Endothelial cell of umbilical vein (primary cell): ENCODE results near the gene CCL14.

Experiments
- CTCF ChIP-seq, 2 donors: IDR thresholded peaks; 1 replicate in 1 of 2; 2 replicates in 1 of 2; pipeline ENCODE4 v1.5.1; 2011; ENCODE audit warnings: low read length in 2 of 2, mild to moderate bottlenecking in 2 of 2, moderate library complexity in 2 of 2, control low read depth in 1 of 2, inconsistent platforms in 1 of 2, low read depth in 1 of 2; ENCODE audit not compliant: insufficient read depth in 1 of 2; ENCODE audit errors: extremely low read depth in 1 of 2
- EZH2 ChIP-seq: IDR thresholded peaks from 2 replicates; pipeline ENCODE4 v1.6.1; 2012; ENCODE audit warnings: borderline replicate concordance, low read depth, mild to moderate bottlenecking, moderate library complexity, low read length, inconsistent platforms; ENCODE audit not compliant: severe bottlenecking
- JUN ChIP-seq: IDR thresholded peaks from 2 replicates; pipeline ENCODE4 v1.6.1; 2011; ENCODE audit warnings: borderline replicate concordance, low read depth; ENCODE audit not compliant: insufficient read length, insufficient read depth
- POLR2A ChIP-seq: IDR thresholded peaks from 2 replicates; pipeline ENCODE4 v1.6.1; 2012; ENCODE audit warnings: low read depth, mild to moderate bottlenecking, control low read depth, low read length
- POLR2AphosphoS5 ChIP-seq: IDR thresholded peaks from 2 replicates; pipeline ENCODE4 v1.6.1; 2012; ENCODE audit warnings: low read depth, mild to moderate bottlenecking, control low read depth, low read length, moderate library complexity; ENCODE audit not compliant: insufficient read depth

DNA sequence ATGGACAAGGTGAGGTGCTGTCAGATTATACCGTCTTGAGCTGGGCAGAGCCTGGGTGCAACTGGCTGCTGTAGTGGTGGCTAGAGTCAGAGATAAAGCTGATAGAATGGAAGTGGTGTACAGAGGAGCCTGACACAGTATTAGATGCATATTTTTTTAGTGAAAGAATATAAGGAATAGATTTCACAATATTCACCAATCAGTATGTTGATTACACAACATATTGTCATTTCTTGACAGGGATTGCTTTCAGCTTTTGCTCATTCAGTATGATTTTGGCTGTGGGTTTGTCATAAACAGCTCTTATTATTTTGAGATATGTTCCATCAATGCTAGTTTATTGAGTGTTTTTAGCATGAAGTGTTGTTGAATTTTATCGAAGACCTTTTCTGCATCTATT lies 32.9 kb upstream of the CCL14 start:
- TF ChIP-seq EZH2 (no peak), CTCF (IDR thresholded peaks at IDR 0.05; ENCODE audit: extremely low read depth in 1 of 2, insufficient read depth in 1 of 2, low read depth in 1 of 2, low read length in 2 of 2) (no peak), POLR2AphosphoS5 (no peak), JUN (no peak), POLR2A (no peak)
